Thyroid gland (tissue), 4 donors: ENCODE measurements around the gene CERT1. TPM values are rescaled to one million over a fixed set of nuclear protein-coding genes. Genes with fewer than 3 reads are reported as not detected.
A peak's percentile ranks its signal among the peaks of the same experiment; 100 is the strongest.

ENCODE experiments used
- DNase-seq, 2 donors: peaks; one replicate each; pipeline ENCODE4 v3.0.0-alpha.2; 2019
- H3K27ac ChIP-seq, 3 donors: fragments of 200-600 bp; sonication (generic); 1 replicate in 2 of 3; 2 replicates in 1 of 3; pipeline ENCODE4 v1.5.1; 2016 to 2019; ENCODE audit warnings: mild to moderate bottlenecking in 1 of 3, moderate library complexity in 1 of 3
- H3K27me3 ChIP-seq: fragments of 200-600 bp; sonication (generic); one replicate; pipeline ENCODE4 v1.5.1; 2019
- H3K36me3 ChIP-seq, 2 donors: fragments of 200-600 bp; sonication (generic); one replicate each; pipeline ENCODE4 v1.5.1; 2016 to 2019
- H3K4me1 ChIP-seq, 2 donors: fragments of 200-600 bp; sonication (generic); one replicate each; pipeline ENCODE4 v1.5.1; 2017 to 2019
- H3K4me3 ChIP-seq, 3 donors: fragments of 200-600 bp; sonication (generic); replicated peaks in 1 of 3; 1 replicate in 2 of 3; 2 replicates in 1 of 3; pipeline ENCODE4 v1.5.1; 2016; ENCODE audit warnings: mild to moderate bottlenecking in 1 of 3
- H3K9me3 ChIP-seq: fragments of 200-600 bp; sonication (generic); one replicate; pipeline ENCODE4 v1.5.1; 2017
- CTCF ChIP-seq, 6 experiments: fragments of 200-600 bp in 3 of 6; fragments of 450-650 bp in 3 of 6; sonication (generic) in 3 of 6; IDR thresholded peaks; one replicate each; pipeline ENCODE4 v1.5.1; 2016 to 2019; ENCODE audit warnings: antibody characterized with exemption in 6 of 6, mild to moderate bottlenecking in 2 of 6, inconsistent platforms in 1 of 6, moderate library complexity in 1 of 6
- POLR2A ChIP-seq, 2 donors: fragments of 450-650 bp; IDR thresholded peaks; one replicate each; pipeline ENCODE4 v1.6.1; 2017; ENCODE audit warnings: antibody characterized with exemption in 2 of 2, mild to moderate bottlenecking in 2 of 2, moderate library complexity in 1 of 2
- WGBS, 2 donors: methylation state at CpG; one replicate each; pipeline ENCODE4 v1.1.5; 2017; 5-methylcytosine and 5-hydroxymethylcytosine counted together
- intact Hi-C: fragments of 100-400 bp; cut with DNase I; formaldehyde crosslinking; loops from one replicate; pipeline ENCODE4 v1.15.1; 2023
- total RNA-seq, 4 donors: library from RNA; depleted of rRNA; stranded (reverse); fragments of >200 nt; gene quantifications; one replicate each; pipeline ENCODE4 v1.2.3, GENCODE V29; 2016

Gene CERT1
- total RNA-seq, 4 donors from 2014 or later = 66.3 to 87.5 (median 78.0) TPM

- Histone ChIP-seq H3K27me3 (no peaks in the 10 kb centered on the region), H3K27ac (no peak overlapping the region), H3K4me1 (peaks cover 10 to 27% of the 10 kb centered on the region in 2 donors), H3K4me3 (no peak overlapping the region), H3K36me3 (peaks cover 14 to 23% of the 10 kb centered on the region in 2 donors), H3K9me3 (no peaks in the 10 kb centered on the region)
- TF ChIP-seq CTCF (IDR thresholded peaks at IDR 0.05) (no peak), POLR2A (IDR thresholded peaks at IDR 0.05) (no peak)
- DNase-seq = no peak
- intact Hi-C loops = no loop called here
- WGBS, 2 donors = 95 to 96% methylated on average over 4 of the region's 4 CpGs
Measured at GRCh38 chr5:75342836-75343235, 168.6 kb downstream of the CERT1 start.

GRCh38 chr5:75341934-75342333 is 169.5 kb downstream of the CERT1 start:
- Histone ChIP-seq H3K4me3 (no peak overlapping the region), H3K4me1 (peaks cover 10 to 21% of the 10 kb centered on the region in 2 donors), H3K27ac (peak overlapping the region in 1 of 3 donors; percentile 6), H3K9me3 (no peaks in the 10 kb centered on the region), H3K36me3 (peaks cover 14% of the 10 kb centered on the region in 2 donors), H3K27me3 (no peaks in the 10 kb centered on the region)
- intact Hi-C loops = no loop called here
- DNase-seq = no peak
- TF ChIP-seq POLR2A (IDR thresholded peaks at IDR 0.05) (no peak), CTCF (IDR thresholded peaks at IDR 0.05) (no peak)
- 66 to 80% methylated on average over 1 of the region's 1 CpG for WGBS, 2 donors

GRCh38 chr5:75340714-75341478 is 170.5 kb downstream of the CERT1 start:
- no peaks in the 10 kb centered on the region for H3K9me3 ChIP-seq
- TF ChIP-seq CTCF (IDR thresholded peaks at IDR 0.05) (no peak), POLR2A (IDR thresholded peaks at IDR 0.05) (no peak)
- no peak overlapping the region for H3K4me3 ChIP-seq
- H3K27me3 ChIP-seq = no peaks in the 10 kb centered on the region
- H3K36me3 ChIP-seq = peaks cover 7 to 10% of the 10 kb centered on the region in 2 donors
- no peak overlapping the region for H3K27ac ChIP-seq
- no peak for DNase-seq
- 87% methylated on average over 3 of the region's 3 CpGs for WGBS, 2 donors
- peaks cover 10 to 24% of the 10 kb centered on the region in 2 donors for H3K4me1 ChIP-seq
- intact Hi-C loops = no loop called here

GRCh38 chr5:75338408-75338807 is 173.0 kb downstream of the CERT1 start:
- WGBS, 2 donors = 72% methylated on average over 2 of the region's 2 CpGs
- TF ChIP-seq CTCF (IDR thresholded peaks at IDR 0.05) (no peak), POLR2A (IDR thresholded peaks at IDR 0.05) (no peak)
- H3K36me3 ChIP-seq = no peaks in the 10 kb centered on the region
- DNase-seq = no peak
- intact Hi-C loops = loop anchor here (10.0 kb wide), 1 partner anchor 346 kb away; no protein-coding TSS in a partner anchor
- peaks cover 10 to 25% of the 10 kb centered on the region in 2 donors for H3K4me1 ChIP-seq
- H3K4me3 ChIP-seq = peak overlapping the region in 1 of 3 donors; percentile 99
- H3K9me3 ChIP-seq = no peaks in the 10 kb centered on the region
- no peak overlapping the region for H3K27ac ChIP-seq
- no peaks in the 10 kb centered on the region for H3K27me3 ChIP-seq

GRCh38 chr5:75337366-75338021 is 173.9 kb downstream of the CERT1 start:
- no peaks in the 10 kb centered on the region for H3K9me3 ChIP-seq
- no peaks in the 10 kb centered on the region for H3K27me3 ChIP-seq
- TF ChIP-seq POLR2A (IDR thresholded peaks at IDR 0.05) = no peak
- TF ChIP-seq CTCF (IDR thresholded peaks at IDR 0.05) = no peak
- H3K4me1 ChIP-seq = peaks cover 10 to 25% of the 10 kb centered on the region in 2 donors
- no peaks in the 10 kb centered on the region for H3K36me3 ChIP-seq
- WGBS, 2 donors = 0 to 1% methylated on average over 18 to 25 of the region's 50 CpGs
- DNase-seq = peak in 1 of 2 donors; percentile 22
- H3K27ac ChIP-seq = peak overlapping the region; percentile 83 to 96 (median 96)
- peak overlapping the region; percentile 76 to 99 (median 84) for H3K4me3 ChIP-seq
- intact Hi-C loops = loop anchor here (10.0 kb wide), 1 partner anchor 347 kb away; no protein-coding TSS in a partner anchor
